H1 (cell line): ENCODE measurements around the gene SPARC.

Source experiments
- CTCF ChIP-seq, 3 experiments: IDR thresholded peaks; 1 replicate in 2 of 3; 2 replicates in 1 of 3; pipeline versions ENCODE4 v1.5.1 to v1.6.1; 2011; ENCODE audit warnings: low read length in 3 of 3, mild to moderate bottlenecking in 3 of 3, inconsistent platforms in 2 of 3, low read depth in 1 of 3, moderate library complexity in 1 of 3; ENCODE audit not compliant: insufficient read depth in 1 of 3; ENCODE audit errors: control extremely low read depth in 1 of 3
- NRF1 ChIP-seq: IDR thresholded peaks from 2 replicates; pipeline ENCODE4 v1.6.1; 2011; ENCODE audit warnings: mild to moderate bottlenecking, low read depth, low read length, improper control_type of control experiment
- POLR2A ChIP-seq, 2 experiments: IDR thresholded peaks; 1 replicate in 1 of 2; 2 replicates in 1 of 2; pipeline ENCODE4 v1.6.1; 2011; ENCODE audit warnings: low read depth in 2 of 2, low read length in 2 of 2, mild to moderate bottlenecking in 2 of 2; ENCODE audit errors: control extremely low read depth in 1 of 2
- SRF ChIP-seq: IDR thresholded peaks from 2 replicates; pipeline ENCODE4 v1.6.1; 2011; ENCODE audit warnings: mild to moderate bottlenecking, low read depth, low read length, moderate library complexity
- TEAD4 ChIP-seq: IDR thresholded peaks from 2 replicates; pipeline ENCODE4 v1.6.1; 2012; ENCODE audit warnings: low read depth, low read length, inconsistent platforms, mixed read lengths

DNA sequence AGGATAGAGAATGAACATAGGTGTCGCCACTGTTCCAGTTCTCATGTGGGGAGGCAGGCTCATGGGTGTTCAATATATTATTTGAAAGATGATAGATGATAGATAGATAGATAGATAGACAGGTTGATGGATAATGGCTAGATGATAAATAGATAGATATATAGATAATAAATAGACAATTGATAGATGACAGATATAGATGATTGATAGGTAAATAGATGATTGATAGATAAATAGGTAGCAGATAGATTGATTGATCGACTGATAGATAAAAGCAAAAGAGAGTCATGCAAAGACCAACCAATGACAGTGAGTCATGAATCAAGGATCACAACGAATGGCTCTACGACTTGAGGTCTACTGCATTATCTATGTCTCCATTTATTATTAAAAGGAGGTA is 30.4 kb downstream of the SPARC start:
- no peak for TF ChIP-seq TEAD4
- no peak for TF ChIP-seq CTCF (IDR thresholded peaks at IDR 0.05; ENCODE audit: control extremely low read depth in 1 of 3, insufficient read depth in 1 of 3, low read depth in 1 of 3, low read length in 3 of 3)
- no peak for TF ChIP-seq SRF
- TF ChIP-seq NRF1 = no peak
- TF ChIP-seq POLR2A (IDR thresholded peaks at IDR 0.05; ENCODE audit: control extremely low read depth in 1 of 2, low read depth in 2 of 2, low read length in 2 of 2) = no peak
